ENCODE measurements around the gene OSM.
"Not testable (repeated sequence)": the region's sequence is repeated elsewhere in the genome, so short reads cannot be mapped to it uniquely, and the experiment has no call there.

Gene OSM

DNA sequence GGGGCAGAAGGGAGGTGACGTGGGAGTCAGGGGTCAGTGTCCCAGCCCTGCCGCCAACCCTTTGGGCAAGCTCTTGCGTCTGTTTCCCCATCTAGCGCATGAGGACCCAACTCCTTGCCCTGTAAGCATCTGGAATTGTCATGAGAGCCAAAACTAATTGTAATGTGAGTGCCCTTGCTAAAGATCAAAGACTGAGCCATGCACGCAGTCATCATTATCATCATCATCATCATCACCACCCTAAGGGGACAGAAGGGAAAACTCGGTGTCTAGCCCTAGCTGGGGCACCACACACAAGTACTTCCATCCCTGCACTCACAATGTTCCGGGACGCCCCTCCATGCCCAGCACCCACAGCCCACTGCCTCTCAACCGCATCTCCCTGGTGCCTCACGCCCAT lies 22.6 kb downstream of the OSM start:
- DNase-seq (ENCODE audit: low spot score), result no peak

DNA sequence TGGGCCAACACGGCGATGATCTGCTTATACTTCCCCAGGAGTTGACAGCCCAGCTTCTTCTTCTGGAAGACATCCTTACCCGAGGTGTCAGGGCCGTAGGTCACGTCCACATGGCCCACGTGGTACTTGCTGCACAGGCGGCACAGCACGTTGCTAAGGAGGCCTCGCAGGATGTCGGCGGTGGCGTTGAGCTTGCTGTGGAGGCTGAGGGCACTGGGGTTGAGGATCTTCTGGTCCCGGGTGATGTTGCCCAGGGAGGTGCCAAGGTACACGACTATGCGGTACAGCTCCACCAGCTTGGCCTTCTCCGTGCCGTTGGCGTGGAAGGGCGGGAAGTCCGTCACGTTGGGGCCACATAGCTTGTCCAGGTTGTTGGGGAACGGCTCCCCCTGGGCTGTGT lies 23.0 kb downstream of the OSM start:
- DNase-seq (ENCODE audit: low spot score), result no peak

DNA sequence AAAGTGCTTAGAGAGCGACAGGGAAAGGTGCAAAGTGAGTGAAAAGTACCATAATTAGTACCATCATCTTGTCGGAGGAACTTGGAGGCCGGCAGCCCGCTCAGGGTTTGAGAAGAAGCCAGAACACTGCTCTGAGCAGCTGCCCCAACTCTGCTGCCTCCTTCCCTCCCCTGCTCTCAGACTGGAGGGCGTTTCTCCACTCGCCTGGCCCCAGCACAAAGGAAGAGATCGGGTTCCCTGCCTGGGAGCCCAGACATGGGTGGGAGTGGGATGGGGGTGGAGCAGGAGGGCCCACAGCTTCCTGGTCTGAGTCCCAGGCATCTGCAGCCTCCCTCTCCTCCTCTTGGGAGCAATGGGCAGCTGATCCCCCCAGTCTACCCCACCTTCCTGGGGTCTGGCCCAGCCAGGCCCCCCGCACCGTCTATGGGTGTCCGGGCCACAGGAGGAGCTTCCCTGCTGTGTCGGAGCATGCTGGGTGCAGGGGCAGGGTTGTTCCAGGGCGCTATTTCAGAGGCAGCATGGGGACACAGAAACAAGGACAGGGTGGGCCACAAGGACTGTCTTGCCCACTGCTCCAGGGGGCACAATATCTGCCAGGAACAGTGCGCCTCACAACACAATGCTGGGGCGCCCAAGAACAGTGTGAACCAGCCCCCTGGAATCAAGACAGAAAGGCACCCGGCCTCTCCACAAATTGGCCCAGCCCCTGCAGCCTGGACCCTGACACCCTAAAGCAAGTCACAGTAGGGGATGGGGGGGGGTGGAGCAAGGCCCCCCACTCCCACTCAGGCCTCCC lies 24.9 kb downstream of the OSM start:
- DNase-seq (ENCODE audit: low spot score), result no peak

DNA sequence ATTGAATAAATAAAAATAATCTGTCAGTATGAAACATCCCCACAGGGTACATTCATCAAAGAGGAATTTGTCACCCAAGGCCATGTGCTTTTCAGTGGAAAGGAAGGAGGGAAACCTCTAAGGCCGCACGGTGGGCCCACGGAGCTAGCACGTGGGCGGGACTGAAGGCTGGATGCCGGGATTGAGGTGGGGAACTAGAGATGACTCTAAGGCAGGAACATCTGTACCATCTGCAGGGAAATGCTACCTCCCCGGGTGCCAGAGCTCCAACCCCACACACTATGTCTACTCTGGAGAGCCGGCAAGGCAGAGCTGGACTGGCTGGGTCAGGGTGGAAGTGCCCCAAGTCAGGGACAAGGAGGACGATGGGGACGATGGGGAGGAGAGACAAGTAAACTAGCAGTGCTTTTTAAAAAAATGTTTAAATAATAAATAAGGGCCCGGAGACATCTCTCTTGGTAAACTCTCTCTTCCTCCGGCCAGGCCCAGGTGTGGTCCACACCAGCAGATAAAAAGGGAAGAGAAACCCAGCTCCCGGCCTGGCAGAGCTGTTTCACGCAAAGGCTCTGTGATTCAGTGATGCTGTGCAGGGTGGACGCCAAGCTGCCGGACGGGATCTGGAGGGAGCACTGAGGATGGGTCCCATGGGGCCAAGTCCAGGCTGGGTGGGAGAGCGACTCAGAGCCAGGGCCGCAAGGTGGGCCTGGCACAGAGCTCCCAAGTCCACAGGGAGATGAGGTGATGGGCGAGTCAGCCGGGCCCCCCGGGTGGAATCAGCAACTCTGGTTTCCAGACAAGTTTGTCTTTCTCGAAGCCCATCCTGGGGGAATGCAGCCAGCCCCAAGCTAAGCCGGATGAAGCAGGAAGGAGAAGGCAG lies 25.9 kb downstream of the OSM start:
- DNase-seq (ENCODE audit: low spot score), result no peak

DNA sequence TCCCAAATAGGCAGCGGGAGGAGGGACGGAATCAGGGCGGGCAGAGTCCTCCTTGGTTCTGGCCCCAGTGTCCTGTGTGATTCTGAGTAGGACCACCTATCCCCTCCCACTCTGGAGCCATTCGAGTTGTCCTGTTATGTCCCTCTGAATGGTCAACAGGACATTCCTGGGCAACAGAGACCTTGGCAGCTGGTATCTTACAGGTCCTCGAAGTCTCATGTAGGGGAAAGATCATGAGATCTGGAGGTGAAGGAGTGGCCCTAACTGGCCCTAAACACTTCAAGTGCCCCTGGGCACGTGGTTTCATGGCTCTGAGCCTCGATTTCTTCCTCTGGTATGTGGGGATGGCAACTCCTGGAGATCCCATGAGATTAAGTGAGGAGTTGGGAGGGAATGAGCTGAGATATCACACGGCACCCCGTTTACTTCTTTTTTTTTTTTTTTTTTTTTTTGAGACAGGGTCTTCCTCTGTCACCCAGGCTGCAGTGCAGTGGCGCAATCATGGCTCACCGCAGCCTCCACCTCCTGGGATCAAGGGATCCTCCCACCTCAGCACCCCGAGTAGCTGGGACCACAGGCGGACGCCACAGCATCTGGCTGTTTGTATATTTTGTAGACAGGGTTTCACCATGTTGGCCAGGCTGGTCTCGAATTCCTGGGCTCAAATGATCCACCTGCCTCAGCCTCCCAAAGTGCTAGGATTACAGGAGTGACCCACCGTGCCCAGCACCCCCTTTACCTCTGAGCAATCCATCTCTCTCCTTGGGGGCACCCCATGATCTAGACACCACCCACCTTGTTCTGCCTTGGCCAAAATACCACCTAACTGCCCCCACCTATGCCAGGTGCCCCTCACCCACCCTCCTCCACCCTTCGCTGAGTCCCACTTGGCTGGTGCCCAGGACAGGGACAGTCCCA lies 26.9 kb downstream of the OSM start:
- no peak for DNase-seq (ENCODE audit: low spot score)

DNA sequence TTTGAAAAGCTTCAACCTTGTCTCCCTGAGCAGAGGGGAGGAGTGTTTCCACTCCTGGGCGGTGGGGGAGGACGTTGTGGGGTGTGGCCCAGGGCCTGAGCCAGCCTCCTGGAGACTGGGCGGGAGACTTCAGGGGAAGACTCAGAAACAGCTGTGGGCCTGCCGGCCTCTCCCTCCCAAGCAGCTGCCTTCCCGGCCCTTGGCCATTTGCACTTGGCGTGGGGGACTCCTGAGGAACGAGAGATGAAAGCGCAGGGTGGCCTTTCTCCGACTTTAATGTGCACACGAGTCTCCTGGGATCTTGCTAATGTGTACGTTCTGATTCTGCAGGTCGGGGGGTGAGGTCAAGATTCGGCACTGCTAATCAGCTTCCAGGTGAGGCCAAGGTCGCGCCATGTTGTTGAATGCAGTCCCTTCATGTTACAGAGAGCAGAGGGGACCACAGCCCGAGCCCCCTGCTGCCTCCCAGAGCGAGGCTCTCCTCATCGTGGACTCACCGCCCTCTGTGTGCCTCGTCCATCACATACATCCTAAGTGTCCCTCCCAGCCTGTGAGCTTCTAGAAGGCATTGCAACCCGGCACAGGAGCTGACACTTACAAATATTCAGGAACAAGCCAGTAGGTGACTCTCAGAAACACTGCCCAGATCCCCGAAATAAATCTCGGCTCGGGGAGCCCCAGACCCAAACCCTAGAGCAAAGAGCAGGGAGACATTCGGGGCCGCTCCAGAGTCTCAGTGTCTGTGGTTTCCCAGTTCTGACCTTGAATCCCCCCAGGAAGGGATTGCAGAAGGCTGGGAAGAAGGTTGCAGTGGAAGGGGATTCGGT lies 27.8 kb downstream of the OSM start:
- DNase-seq (ENCODE audit: low spot score), result no peak

DNA sequence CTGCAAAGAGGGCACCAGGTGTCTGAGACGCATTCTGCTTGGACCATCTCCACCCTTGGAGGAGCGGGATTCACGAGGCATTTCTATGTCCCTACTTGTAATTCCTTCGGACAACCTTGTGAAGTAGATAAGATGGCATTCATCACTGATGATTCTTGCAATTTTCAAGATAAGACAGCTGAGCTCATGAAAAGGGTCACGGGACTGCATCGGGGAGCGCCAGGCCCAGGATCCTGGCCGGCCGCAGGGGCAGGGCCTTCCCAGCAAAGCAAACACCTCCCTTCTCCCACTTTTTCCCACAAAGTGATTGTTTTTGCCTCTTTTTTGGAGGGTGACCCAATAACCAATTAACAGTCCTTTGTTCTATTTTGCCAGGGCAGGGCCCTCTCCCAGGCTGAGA lies 28.5 kb downstream of the OSM start:
- no peak for DNase-seq (ENCODE audit: low spot score)

DNA sequence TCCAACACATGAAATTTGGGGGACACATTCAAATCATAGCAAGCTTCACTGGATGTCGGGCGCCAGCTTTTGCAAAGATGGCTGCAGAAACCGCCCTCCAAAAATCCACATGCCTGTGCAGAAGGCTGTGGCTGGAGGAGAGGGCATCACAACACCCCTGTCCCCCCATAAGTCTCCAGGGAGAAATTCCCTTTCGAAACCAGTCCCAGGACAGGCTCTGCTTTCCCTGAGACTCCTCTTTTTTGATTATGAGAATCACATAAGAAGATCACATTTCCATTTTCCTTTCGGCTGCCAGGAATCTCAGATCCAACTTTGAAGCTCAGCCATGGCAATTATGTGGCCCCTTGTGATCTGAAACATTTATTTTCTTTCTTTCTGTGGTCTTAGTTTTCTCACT lies 29.8 kb downstream of the OSM start:
- DNase-seq (ENCODE audit: low spot score), result no peak

DNA sequence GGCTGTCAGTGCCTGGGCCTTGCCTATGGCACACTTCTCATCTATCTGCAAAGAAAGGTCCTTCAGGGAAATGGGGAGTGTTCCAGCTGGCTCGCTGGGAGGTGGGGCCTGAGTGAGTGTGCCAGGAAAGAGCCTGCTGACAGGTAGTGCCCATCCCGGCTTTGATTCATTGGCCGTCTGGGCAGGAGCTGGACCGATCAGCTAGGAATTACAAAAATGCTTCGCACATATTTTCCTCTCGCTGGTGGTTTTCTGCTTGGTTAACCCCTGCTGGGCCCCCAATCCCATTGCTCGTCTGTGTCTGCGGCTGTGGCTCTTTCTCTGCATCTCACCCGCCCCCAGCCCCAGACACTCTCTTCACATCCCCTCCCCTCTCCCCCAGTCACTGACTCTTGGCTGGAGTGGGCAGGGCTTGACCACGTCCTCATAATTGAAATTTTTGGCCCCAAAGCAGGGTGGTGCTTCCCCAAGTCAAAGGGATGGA lies 30.9 kb downstream of the OSM start:
- peak; percentile 57 for DNase-seq (ENCODE audit: low spot score)

DNA sequence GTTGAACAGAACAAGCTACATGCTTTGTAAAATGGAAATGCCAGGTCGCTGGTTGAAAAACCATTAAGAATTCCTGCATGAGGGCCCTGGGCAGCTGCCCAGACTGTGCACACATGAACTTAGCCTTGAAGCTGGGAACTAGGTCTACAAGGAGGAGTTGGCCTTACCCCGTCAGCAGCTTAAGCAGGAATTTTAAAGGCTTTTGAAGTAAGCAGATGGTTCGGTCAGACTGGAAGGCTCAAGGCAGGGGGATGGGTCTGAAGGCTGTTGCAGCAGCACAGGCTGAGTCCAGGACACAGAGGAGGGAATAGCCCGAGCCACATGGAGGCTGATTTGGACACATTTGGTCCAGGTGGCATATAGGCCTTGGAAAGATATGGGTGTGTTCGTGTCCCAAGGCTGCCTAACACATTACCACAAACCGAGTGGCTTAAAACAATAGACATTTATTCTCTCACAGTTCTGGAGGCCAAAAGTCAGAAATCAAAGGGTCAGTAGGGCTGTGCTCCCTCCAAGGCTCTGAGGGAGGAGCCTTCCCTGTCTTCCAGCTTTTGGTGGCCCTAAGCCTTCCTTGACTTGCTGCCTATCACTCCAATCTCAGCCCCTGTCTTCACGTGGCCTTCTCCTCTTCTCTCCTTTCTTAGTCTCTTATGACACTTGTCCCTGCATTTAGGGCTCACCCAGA lies 31.7 kb downstream of the OSM start:
- DNase-seq (ENCODE audit: low spot score), result no peak

DNA sequence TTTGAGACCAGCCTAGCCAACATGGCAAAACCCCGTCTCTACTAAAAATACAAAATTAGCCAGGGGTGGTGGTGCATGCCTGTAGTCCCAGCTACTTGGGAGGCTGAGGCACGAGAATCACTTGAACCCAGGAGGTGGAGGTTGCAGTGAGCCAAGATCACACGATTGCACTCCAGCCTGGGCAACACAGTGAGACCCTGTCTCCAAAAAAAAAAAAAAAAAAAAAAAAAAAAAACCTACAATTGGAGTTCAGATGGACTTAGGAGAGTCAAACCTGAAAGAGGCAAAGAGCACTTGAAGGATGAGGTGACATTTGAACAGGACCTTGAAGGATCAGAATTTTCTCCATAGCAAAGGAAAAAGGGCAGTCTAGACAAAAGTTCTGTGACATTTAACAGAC lies 32.3 kb downstream of the OSM start:
- not testable (repeated sequence) for DNase-seq (ENCODE audit: low spot score)

DNA sequence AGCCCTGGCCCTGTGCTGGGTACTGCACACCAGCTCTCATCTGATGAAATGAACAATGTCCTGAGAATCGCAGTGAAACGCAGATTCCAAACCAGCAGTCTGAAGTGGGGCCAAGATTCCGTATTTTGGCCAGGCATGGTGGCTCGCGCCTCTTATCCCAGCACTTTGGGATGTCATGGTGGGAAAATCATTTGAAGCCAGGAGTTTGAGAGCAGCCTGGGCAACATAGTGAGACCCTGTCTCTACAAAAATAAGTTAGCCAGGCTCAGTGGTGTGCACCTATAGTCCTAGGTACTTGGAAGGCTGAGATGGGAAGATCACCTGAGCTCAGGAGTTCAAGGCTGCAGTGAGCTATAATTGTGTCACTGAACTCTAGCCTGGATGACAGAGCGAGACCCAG lies 33.1 kb downstream of the OSM start:
- DNase-seq (ENCODE audit: low spot score), result no peak

DNA sequence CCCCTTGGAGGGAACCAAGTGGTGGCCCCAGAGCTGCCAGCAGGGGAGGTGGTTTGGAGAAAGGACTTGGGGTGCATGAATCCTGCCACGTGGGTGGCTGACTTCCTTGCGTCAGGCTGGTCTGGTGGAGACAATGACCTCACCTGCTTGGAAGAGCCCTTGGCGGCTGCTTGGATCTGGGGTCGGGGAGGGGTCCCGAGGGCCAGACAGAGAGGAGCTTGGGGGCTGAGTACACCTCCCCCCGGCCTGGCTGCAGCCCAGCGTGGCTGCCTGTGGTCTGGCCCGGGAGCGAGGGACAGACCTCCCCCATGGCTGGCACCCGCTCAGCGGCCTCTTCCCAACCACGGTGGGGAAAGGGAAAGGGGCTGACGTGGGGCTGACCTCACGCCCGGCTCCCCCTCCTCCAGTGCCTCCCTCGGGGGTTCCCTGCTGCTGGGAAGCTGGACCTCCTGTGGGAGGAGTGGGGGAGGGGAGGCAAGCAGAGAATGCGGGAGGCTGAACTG lies 33.9 kb downstream of the OSM start:
- no peak for DNase-seq (ENCODE audit: low spot score)

DNA sequence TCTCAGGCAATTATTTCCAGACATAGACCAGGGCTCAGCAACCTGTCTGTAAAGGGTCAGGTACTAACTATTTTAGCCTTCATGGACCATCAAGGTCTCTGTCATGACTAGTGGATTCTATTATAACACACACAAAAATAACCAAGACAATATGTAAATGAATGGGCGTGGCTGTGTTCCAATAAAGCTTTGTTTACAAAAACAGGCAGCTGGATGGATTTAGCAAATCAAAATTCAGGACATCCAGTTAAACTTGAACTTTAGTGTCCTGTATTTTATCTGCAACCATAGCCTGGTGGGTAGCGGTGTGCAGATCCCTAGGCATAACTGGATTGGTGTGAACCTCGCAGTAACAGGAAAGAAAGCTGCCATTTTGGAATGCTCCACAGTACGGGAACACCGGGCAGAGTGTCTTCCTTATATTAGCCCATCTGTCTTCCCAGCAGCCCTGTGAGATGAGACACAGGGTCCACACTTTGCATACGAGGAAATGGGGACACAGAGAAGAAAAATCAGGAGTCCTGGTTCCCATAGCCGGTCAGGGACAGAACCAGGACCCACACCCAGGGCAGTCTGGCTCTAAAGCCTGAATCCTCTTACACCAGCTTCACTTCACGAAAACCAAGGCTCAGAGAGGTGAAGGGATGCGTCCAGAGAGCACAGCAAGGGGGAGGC lies 35.7 kb downstream of the OSM start:
- DNase-seq (ENCODE audit: low spot score), result no peak

DNA sequence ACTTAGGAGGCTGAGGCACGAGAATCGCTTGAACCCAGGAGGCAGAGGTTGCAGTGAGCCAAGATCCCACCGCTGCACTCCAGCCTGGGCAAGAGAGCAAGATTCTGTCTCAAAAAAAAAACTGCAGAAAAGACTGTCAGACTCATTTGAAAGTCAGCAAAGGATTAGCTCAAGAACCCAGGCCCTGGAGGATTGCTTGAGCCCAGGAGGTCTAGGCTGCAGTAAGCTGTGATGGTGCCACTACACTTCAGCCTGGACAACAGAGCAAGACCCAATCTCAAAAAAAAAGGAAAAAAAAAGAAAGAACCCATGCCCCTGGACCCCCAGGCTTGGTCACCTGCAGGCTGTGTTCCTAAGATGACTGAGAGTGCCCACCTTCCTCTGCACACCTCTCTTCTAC lies 36.3 kb downstream of the OSM start:
- DNase-seq (ENCODE audit: low spot score), result no peak

DNA sequence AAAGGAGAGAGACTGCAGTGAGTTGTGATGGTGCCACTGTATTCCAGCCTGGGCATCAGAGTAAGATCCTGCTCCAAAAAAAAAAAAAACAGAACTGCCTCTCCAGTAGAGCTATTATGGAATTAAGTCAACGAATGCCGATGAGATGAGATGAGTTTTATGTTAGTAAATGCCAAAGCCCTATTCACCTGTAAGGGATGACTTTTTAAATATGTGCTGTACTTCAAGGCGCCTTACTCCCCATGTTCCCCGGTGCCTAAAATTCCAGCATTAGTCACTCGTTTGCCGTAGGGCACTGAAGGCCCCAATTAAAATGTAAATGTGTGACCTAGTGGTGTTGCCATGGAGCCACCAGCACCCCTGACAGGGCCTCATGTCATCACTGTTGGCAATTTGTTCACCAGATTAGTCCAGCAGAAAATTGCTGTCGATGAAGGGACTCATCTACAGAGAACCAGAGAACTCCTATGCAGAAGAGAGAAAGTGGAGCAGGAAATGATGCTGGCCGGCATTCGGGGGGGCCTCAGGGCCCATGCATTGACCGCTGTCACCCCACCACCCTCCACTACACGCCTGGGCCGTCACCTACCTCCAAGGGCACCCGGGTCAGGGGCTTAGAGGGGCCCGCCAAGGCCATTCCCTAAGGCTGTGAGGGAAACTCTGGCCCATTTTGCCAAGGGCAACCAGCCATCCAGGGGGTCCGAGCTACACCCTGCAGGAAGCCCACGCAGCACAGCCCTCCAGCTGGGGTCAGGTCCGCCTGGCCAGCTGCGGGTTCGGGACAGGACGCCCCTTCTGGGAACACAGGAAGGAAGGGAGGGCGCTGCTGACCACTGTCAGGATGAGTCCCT lies 37.9 kb downstream of the OSM start:
- peak; percentile 49 for DNase-seq (ENCODE audit: low spot score)

DNA sequence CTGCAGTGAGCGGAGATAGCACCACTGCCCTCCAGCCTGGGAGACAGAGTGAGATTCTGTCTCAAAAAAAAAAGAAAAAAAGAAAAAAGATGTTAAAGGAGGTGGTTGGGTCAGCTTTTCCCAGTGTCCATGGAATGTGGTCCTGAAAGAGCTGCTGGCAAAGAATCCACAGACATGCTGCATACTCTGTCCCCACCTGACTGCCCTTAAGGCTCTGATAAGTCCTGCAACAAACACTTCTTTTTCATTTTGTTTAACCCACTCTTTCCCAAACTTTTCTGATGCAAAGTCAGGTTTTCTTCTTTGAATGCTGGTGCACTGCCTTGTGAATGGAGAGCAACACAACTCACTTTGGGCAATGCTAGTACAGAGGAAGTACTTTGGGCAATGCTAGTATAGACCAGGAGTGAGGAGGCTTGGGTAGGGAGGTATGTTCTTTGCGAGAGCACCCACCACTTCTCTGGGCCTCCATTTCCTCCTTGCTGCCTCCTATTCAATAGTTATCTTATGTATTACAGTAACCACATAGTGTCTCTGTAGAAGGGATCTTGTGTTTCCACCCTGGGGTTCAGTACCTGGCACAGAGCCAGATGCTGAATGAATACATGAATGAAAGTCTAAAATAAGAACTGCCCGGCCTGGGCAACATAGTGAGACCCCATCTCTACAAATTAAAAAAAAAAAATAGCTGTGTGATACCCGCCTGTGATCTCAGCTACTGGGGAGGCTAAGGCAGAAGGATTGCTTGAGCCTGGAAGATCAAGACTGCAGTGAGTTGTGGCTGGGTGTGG lies 39.0 kb downstream of the OSM start:
- no peak for DNase-seq (ENCODE audit: low spot score)

DNA sequence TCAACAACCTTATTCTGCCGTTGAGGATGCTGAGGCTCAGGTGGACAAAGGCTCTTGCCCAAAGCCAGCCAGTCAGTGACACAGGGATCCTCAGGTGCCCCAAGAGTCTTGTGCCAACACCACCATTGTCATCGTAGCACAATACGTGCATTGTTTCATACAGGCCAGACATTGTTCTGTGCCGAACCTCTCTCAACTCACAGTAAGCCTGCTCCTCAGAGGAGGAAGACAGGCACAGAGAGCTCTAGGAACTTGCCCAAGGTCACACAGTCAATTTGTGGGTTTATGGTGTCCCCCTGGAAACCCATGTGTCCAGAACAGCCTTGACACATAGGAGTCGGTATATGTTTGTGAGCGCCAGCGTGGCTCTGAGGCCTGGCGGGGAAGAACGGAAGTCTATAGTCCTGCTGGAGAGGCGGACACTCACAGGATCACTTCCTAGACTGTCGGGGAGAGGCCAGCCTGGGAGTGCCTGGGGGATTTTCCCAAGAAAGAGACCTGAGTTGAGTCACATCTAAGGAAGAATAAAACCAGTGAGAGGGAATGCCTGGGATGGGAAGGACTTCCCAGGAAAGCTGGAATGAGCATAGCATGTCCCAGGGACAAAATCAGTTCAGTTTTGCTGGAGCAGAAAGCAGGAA lies 40.3 kb downstream of the OSM start:
- DNase-seq (ENCODE audit: low spot score), result no peak

All from LoVo (cell line).